Measurements from ENCODE around the gene KRT34.

The KRT34 gene

GRCh38 chr17:41415833-41416335, 33.8 kb upstream of the KRT34 start:
- Mint-ChIP-seq H3K27ac (no peak overlapping the region), H3K4me3 (no peak overlapping the region), H3K9me3 (no peaks in the 10 kb centered on the region), H3K36me3 (ENCODE audit: low read depth) (no peaks in the 10 kb centered on the region), H3K27me3 (ENCODE audit: low read depth) (peaks cover 5% of the 10 kb centered on the region), H3K4me1 (ENCODE audit: low read depth) (peaks cover 4% of the 10 kb centered on the region)
- DNase-seq (ENCODE audit: low spot score): no peak

GRCh38 chr17:41415411-41415810, 33.3 kb upstream of the KRT34 start:
- DNase-seq (ENCODE audit: low spot score): no peak
- Mint-ChIP-seq H3K4me3 (no peak overlapping the region), H3K9me3 (no peaks in the 10 kb centered on the region), H3K27ac (no peak overlapping the region), H3K36me3 (ENCODE audit: low read depth) (no peaks in the 10 kb centered on the region), H3K4me1 (ENCODE audit: low read depth) (peaks cover 4% of the 10 kb centered on the region), H3K27me3 (ENCODE audit: low read depth) (peaks cover 5% of the 10 kb centered on the region)

GRCh38 chr17:41413982-41414381, 31.9 kb upstream of the KRT34 start:
- H3K27ac Mint-ChIP-seq: no peak overlapping the region
- no peak overlapping the region for H3K4me3 Mint-ChIP-seq
- peaks cover 5% of the 10 kb centered on the region for H3K27me3 Mint-ChIP-seq (ENCODE audit: low read depth)
- H3K9me3 Mint-ChIP-seq: no peaks in the 10 kb centered on the region
- DNase-seq (ENCODE audit: low spot score): no peak
- peaks cover 6% of the 10 kb centered on the region for H3K4me1 Mint-ChIP-seq (ENCODE audit: low read depth)
- no peaks in the 10 kb centered on the region for H3K36me3 Mint-ChIP-seq (ENCODE audit: low read depth)

- H3K36me3 Mint-ChIP-seq (ENCODE audit: low read depth): no peaks in the 10 kb centered on the region
- peaks cover 5% of the 10 kb centered on the region for H3K27me3 Mint-ChIP-seq (ENCODE audit: low read depth)
- DNase-seq (ENCODE audit: low spot score): no peak
- no peak overlapping the region for H3K4me3 Mint-ChIP-seq
- peaks cover 7% of the 10 kb centered on the region for H3K4me1 Mint-ChIP-seq (ENCODE audit: low read depth)
- no peaks in the 10 kb centered on the region for H3K9me3 Mint-ChIP-seq
- no peak overlapping the region for H3K27ac Mint-ChIP-seq
Observed at GRCh38 chr17:41413353-41413957, 31.3 kb upstream of the KRT34 start.

- DNase-seq (ENCODE audit: low spot score): no peak
- no peak overlapping the region for H3K27ac Mint-ChIP-seq
- H3K4me1 Mint-ChIP-seq (ENCODE audit: low read depth): peaks cover 3% of the 10 kb centered on the region
- H3K27me3 Mint-ChIP-seq (ENCODE audit: low read depth): peaks cover 5% of the 10 kb centered on the region
- no peaks in the 10 kb centered on the region for H3K36me3 Mint-ChIP-seq (ENCODE audit: low read depth)
- no peaks in the 10 kb centered on the region for H3K9me3 Mint-ChIP-seq
- H3K4me3 Mint-ChIP-seq: no peak overlapping the region
Observed at GRCh38 chr17:41411072-41411840, 29.1 kb upstream of the KRT34 start.

GRCh38 chr17:41407226-41407625, 25.1 kb upstream of the KRT34 start:
- H3K9me3 Mint-ChIP-seq: no peaks in the 10 kb centered on the region
- DNase-seq (ENCODE audit: low spot score): no peak
- H3K36me3 Mint-ChIP-seq (ENCODE audit: low read depth): no peaks in the 10 kb centered on the region
- no peak overlapping the region for H3K4me3 Mint-ChIP-seq
- H3K4me1 Mint-ChIP-seq (ENCODE audit: low read depth): peaks cover 20% of the 10 kb centered on the region
- no peak overlapping the region for H3K27ac Mint-ChIP-seq
- H3K27me3 Mint-ChIP-seq (ENCODE audit: low read depth): no peaks in the 10 kb centered on the region

GRCh38 chr17:41406205-41406604, 24.1 kb upstream of the KRT34 start:
- no peaks in the 10 kb centered on the region for H3K9me3 Mint-ChIP-seq
- no peak overlapping the region for H3K27ac Mint-ChIP-seq
- no peaks in the 10 kb centered on the region for H3K27me3 Mint-ChIP-seq (ENCODE audit: low read depth)
- no peaks in the 10 kb centered on the region for H3K36me3 Mint-ChIP-seq (ENCODE audit: low read depth)
- H3K4me1 Mint-ChIP-seq (ENCODE audit: low read depth): peaks cover 20% of the 10 kb centered on the region
- no peak for DNase-seq (ENCODE audit: low spot score)
- H3K4me3 Mint-ChIP-seq: no peak overlapping the region

- peaks cover 4% of the 10 kb centered on the region for H3K27me3 Mint-ChIP-seq (ENCODE audit: low read depth)
- H3K4me1 Mint-ChIP-seq (ENCODE audit: low read depth): peaks cover 20% of the 10 kb centered on the region
- H3K27ac Mint-ChIP-seq: peak overlapping the region; percentile 22
- peak; percentile 66 for DNase-seq (ENCODE audit: low spot score)
- H3K36me3 Mint-ChIP-seq (ENCODE audit: low read depth): no peaks in the 10 kb centered on the region
- H3K9me3 Mint-ChIP-seq: no peaks in the 10 kb centered on the region
- H3K4me3 Mint-ChIP-seq: peak overlapping the region; percentile 17
Observed at GRCh38 chr17:41404024-41404671, 22.0 kb upstream of the KRT34 start.

- DNase-seq (ENCODE audit: low spot score): no peak
- Mint-ChIP-seq H3K27ac (peak overlapping the region; percentile 22), H3K4me1 (ENCODE audit: low read depth) (peaks cover 17% of the 10 kb centered on the region), H3K27me3 (ENCODE audit: low read depth) (peaks cover 4% of the 10 kb centered on the region), H3K36me3 (ENCODE audit: low read depth) (no peaks in the 10 kb centered on the region), H3K4me3 (peak overlapping the region; percentile 14), H3K9me3 (no peaks in the 10 kb centered on the region)
Observed at GRCh38 chr17:41403404-41404023, 21.4 kb upstream of the KRT34 start.

DNA sequence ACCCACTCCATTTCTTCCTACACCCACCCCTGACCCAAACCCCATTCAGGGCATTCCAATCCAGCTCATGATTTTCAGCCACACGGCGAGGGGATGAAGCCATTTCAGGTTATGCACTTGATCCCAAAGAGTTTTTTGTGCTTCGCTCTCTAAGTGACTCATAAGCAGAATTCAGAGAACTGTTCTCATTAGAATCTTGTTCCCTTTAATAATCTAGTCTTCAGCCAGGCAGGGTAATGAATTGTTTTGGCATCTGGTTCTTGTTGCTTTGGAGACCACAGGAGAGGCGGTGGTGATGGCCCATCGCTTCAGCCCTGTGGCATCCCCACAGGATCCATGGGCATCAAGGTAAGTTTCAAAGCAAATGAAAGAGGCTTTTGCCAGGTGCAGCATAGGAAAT, 20.1 kb upstream of the KRT34 start:
- Mint-ChIP-seq H3K36me3 (ENCODE audit: low read depth) (no peaks in the 10 kb centered on the region), H3K4me1 (ENCODE audit: low read depth) (peaks cover 17% of the 10 kb centered on the region), H3K27me3 (ENCODE audit: low read depth) (peaks cover 4% of the 10 kb centered on the region), H3K27ac (peak overlapping the region; percentile 1), H3K9me3 (no peaks in the 10 kb centered on the region), H3K4me3 (no peak overlapping the region)
- DNase-seq (ENCODE audit: low spot score): no peak

- H3K36me3 Mint-ChIP-seq (ENCODE audit: low read depth): no peaks in the 10 kb centered on the region
- H3K27me3 Mint-ChIP-seq (ENCODE audit: low read depth): peaks cover 4% of the 10 kb centered on the region
- no peak for DNase-seq (ENCODE audit: low spot score)
- H3K9me3 Mint-ChIP-seq: no peaks in the 10 kb centered on the region
- H3K4me1 Mint-ChIP-seq (ENCODE audit: low read depth): no peaks in the 10 kb centered on the region
- no peak within 1 kb of the TSS for H3K4me3 Mint-ChIP-seq
- H3K27ac Mint-ChIP-seq: no peak within 1 kb of the TSS
Observed at GRCh38 chr17:41396996-41397660, 15.0 kb upstream of the KRT34 start, which contains the start of gene KRT31. Gene KRT31, minus strand, starts transcription at chr17:41397608. Its CDS starts 69 bp downstream, at chr17:41397539.

DNA sequence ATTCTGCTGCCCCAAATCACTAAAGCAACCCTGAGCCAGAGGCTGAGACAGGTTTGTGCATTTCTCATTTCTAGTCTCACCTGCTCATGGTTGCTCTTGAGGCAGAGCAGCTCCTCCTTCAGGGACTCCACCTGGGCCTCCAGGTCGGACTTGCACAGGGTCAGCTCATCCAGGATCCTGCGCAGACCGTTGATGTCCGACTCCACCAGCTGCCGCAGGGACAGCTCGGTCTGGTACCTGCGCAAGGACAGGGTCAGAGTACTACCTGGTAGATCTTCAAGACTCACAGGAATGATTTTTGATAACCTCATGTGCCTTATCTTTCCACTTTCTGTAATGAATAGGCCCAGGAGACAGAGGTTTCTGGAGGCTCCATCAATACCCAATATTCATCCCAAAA, 14.2 kb upstream of the KRT34 start:
- H3K4me3 Mint-ChIP-seq: no peak overlapping the region
- H3K36me3 Mint-ChIP-seq (ENCODE audit: low read depth): no peaks in the 10 kb centered on the region
- H3K9me3 Mint-ChIP-seq: no peaks in the 10 kb centered on the region
- no peak for DNase-seq (ENCODE audit: low spot score)
- no peaks in the 10 kb centered on the region for H3K4me1 Mint-ChIP-seq (ENCODE audit: low read depth)
- H3K27me3 Mint-ChIP-seq (ENCODE audit: low read depth): peaks cover 4% of the 10 kb centered on the region
- H3K27ac Mint-ChIP-seq: no peak overlapping the region

DNA sequence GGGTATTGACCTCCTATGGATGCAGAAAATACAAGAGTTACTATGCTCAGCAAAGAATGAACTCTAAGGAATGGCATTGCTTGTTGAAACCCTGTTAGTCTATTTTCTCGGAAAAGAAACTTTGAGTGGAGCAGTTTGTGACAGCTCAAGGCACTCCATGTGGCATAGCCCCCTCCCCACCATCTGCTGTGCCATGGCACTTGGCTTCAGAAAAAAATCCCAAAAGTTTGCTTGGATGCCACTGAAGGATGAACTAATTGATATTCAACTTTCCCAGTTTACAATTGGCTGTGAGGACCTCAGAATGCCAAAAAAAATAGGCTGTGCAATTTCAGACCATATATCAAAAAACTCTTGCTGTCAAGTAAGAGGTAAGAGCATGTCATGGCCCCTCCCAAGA, 13.5 kb upstream of the KRT34 start:
- H3K27ac Mint-ChIP-seq: no peak overlapping the region
- no peaks in the 10 kb centered on the region for H3K4me1 Mint-ChIP-seq (ENCODE audit: low read depth)
- no peaks in the 10 kb centered on the region for H3K36me3 Mint-ChIP-seq (ENCODE audit: low read depth)
- no peak overlapping the region for H3K4me3 Mint-ChIP-seq
- no peaks in the 10 kb centered on the region for H3K9me3 Mint-ChIP-seq
- no peak for DNase-seq (ENCODE audit: low spot score)
- no peaks in the 10 kb centered on the region for H3K27me3 Mint-ChIP-seq (ENCODE audit: low read depth)
